NCI-H2107 treated with DMSO at 0.1 percent for 48 hours (cell line): Measurements from ENCODE around the gene TMEM41A.
"Not testable (repeated sequence)": the region's sequence is repeated elsewhere in the genome, so short reads cannot be mapped to it uniquely, and the experiment has no call there.

ENCODE experiments used
- DNase-seq: peaks from one replicate; lab custom pipeline; 2025; ENCODE audit not compliant: unreplicated experiment; lab: John Stamatoyannopoulos, UW

The TMEM41A gene

GRCh38 chr3:185489462-185489861, 9.4 kb downstream of the TMEM41A start:
- DNase-seq: no peak

DNA sequence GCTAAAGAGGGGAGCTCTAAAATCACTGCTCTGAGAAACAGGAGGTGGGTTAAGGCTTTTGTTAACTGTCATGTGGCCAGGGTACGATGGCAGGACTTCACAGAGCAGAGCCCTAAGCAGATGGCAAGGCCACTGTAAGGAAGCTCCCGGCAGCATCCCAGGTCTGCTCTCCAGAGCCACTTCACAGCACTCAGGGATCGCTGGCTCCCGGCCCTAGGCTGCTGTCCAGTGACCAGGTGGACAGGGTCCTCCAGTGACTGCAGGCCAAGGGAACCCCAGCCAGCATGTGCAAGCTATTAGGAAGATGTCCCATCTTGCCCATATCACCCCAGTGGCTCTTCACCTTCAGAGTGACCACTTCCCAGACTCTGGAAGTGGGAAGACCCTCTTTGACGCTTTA, 10.4 kb downstream of the TMEM41A start:
- DNase-seq: no peak

GRCh38 chr3:185486394-185486793, 12.4 kb downstream of the TMEM41A start:
- DNase-seq: no peak

GRCh38 chr3:185484296-185484695, 14.5 kb downstream of the TMEM41A start:
- no peak for DNase-seq

- no peak for DNase-seq
Measured at GRCh38 chr3:185479373-185479945, 19.4 kb downstream of the TMEM41A start.

DNA sequence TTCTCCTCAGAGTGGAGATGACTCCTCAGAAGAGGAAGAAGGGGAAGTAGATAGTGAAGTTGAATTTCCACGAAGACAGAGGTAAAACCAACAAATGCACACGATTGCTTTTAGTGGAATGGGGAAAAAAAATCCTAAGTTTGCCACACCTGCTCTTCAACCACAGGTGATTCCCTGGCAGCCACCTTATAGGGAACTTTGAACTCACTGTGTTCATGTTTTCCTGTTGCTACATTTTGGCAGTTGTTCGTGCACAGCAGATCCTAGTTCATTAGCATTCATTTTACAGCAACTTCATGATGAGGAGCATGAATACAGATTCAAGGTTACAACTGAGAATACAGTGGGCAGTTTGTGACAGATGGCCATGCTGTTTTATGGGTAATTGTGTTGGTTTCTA, 21.5 kb downstream of the TMEM41A start:
- DNase-seq: no peak

DNA sequence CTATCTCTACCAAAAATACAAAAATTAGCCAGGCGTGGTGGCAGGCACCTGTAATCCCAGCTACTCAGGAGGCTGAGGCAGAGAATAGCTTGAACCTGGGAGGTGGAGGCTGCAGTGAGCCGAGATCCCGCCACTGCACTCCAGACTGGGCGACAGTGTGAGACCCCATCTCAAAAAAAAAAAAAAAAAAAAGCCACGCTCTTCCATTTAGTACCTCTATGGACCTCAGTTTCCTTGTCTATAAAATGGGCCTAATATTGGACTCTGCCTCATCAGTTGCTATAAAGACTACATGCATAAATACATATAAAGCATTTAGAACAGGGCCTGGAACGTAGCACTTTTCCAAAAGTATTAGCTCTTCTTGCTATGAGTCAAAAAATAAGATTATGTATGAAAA, 23.9 kb downstream of the TMEM41A start:
- DNase-seq: not testable (repeated sequence)

GRCh38 chr3:185473290-185473815, 25.5 kb downstream of the TMEM41A start:
- DNase-seq: no peak

- no peak for DNase-seq
Measured at GRCh38 chr3:185470323-185470722, 28.5 kb downstream of the TMEM41A start.

DNA sequence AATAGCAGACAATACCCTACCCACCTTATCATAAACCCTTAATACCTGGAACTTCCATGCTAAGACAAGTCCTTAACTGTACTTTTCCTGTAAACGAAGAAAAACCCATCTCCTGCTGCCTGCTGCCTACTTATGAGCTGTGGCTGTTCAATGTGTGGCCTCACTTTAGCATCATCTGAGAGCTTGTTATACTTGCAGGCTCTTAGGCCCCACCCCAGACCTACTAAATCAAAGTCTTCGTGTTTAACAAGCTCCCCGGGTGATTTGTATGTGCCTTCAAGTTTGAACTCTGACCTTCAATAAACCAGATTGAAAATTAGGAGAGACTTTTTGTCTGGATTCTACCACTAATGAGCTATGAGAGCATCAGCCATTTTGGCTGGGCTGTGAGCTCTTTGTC, 29.3 kb downstream of the TMEM41A start:
- DNase-seq: no peak

GRCh38 chr3:185466123-185466522, 32.7 kb downstream of the TMEM41A start:
- DNase-seq: not testable (repeated sequence)

DNA sequence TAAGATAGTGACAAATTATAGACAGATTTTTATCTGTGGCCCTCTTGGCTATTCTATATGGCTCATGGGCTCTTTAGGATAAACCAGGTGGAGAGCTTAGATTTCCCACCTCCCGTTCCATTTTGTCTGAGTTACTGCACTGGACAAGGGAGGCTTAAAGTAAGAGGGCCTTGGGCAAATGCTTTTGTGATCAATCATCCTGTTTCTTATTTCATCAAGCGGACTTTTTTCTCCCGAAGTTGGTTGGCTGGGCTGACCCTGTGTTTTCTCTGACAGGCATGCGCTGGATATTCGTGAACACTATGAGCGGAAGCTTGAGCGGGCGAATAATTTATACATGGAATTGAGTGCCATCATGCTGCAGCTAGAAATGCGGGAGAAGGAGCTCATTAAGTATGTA, 33.4 kb downstream of the TMEM41A start:
- no peak for DNase-seq

GRCh38 chr3:185460719-185461350, 38.0 kb downstream of the TMEM41A start:
- DNase-seq: no peak

DNA sequence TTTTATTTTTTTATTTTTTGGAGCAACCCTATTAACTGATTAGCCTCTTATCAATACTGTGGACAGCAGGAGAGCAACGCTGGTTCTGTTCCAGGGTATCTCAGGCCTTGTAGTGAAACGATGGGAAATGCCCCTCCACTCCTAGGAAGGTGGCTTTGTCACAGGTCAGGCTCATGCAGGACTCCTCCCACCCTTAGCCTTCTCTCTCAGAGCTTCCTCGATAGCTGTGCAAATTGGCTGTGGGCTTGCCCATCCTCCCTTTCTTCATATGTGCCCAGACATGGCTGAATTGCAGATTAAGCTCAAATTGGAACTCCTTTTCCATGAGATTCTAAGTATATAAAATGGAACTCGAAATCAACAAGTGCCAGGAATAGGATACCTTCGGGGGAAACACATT, 38.5 kb downstream of the TMEM41A start:
- DNase-seq: no peak

DNA sequence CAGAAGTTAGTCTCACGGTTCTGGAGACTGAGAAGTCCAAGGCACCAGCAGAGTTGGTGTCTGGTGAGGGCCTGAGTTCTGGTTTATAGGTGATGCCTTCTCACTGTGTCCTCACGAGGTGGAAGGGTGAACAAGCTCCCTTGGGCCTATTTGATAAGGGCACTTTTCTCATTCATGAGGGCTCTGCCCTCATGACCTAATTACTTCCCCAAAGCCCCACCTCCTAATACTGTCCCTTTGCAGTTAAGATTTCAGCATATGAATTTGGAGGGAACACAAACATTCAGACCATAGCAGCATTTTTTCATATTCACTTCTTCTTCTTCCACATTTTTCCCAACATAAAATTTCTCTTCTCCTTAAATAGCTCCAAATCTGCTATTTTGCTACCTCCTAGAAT, 41.5 kb downstream of the TMEM41A start:
- no peak for DNase-seq

DNA sequence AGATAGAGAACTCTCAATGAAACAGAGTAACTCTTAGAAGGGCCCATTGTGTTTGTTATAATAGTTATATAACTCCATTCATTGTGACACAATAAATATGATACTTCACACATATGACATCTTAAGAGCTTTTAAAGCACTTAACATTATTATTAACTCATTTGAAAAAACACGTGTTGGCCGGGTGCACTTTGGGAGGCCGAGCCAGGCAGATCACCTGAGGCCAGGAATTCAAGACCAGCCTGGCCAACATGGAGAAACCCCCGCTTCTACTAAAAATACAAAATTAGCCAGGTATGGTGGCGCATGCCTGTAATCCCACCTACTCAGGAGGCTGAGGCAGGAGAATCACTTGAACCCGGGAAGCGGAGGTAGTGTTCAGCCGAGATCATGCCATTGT, 47.4 kb downstream of the TMEM41A start:
- peak; percentile 96 for DNase-seq

DNA sequence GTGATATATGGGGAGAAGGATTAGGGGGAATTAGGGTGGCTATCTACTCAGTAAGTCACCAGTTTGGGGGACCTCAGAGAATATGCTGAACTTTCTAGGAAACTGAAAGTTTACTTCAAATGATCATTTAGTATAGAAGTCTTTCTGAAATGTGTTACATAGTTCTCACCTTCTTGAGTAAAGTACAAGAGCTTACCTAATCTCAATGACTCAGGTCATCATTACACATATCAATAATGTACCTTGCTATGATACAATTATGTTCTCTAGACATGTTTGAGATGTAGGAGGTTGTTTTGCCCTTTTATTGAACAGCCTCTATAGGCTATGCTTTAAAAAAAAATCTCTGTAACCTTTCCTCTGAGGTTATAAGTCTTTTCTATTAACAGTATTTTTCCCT, 50.7 kb downstream of the TMEM41A start:
- DNase-seq: no peak

- DNase-seq: no peak
Measured at GRCh38 chr3:185444329-185444728, 54.5 kb downstream of the TMEM41A start.

DNA sequence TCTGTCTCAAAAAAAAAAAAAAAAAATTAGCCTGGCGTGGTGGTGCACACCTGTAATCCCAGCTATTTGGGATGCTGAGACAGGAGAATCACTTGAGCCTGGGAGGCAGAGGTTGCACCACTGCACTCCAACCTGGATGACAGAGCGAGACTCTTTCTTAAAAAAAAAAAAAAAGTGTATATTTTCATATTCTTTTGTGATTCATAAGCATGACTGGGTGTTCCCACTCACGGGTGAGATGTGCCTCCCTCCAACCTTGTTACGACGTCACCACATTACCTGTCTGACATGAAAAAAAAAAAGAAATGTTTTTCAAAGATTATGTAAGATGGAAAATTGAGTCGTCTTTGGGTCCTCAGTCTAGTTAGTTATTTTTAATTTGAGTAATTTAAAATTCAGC, 56.8 kb downstream of the TMEM41A start:
- no peak for DNase-seq

- peak; percentile 11 for DNase-seq
Measured at GRCh38 chr3:185439745-185440466, 58.9 kb downstream of the TMEM41A start.
